ENCODE measurements around the gene PCDHA12. TPM values are rescaled to one million over a fixed set of nuclear protein-coding genes. Genes with fewer than 3 reads are reported as not detected.

PCDHA12 gene
- total RNA-seq, 1 donor from 2014 or later, result not detected

Other genes starting within 250 kb of the PCDHA12 start
- gene CD14, start 242.1 kb upstream of the PCDHA12 start, total RNA-seq, result 1.9 and 10.7 TPM in 2 replicates
- 8.5 and 12.4 TPM in 2 replicates for gene TMCO6, start 235.9 kb upstream of the PCDHA12 start, total RNA-seq
- 60.2 and 70.5 TPM in 2 replicates for gene NDUFA2, start 227.7 kb upstream of the PCDHA12 start, total RNA-seq
- 51.1 and 51.2 TPM in 2 replicates for gene IK, start 227.5 kb upstream of the PCDHA12 start, total RNA-seq
- gene WDR55, start 210.4 kb upstream of the PCDHA12 start, total RNA-seq, result 24.6 and 31.7 TPM in 2 replicates
- gene DND1, start 201.7 kb upstream of the PCDHA12 start, total RNA-seq, result 0.13 TPM in 2 replicates
- gene HARS1, start 183.9 kb upstream of the PCDHA12 start, total RNA-seq, result 46.0 and 48.0 TPM in 2 replicates
- 23.3 and 23.6 TPM in 2 replicates for gene HARS2, start 183.9 kb upstream of the PCDHA12 start, total RNA-seq
- 30.3 and 33.4 TPM in 2 replicates for gene ZMAT2, start 174.9 kb upstream of the PCDHA12 start, total RNA-seq
- gene PCDHA1, start 89.2 kb upstream of the PCDHA12 start, total RNA-seq, result under 0.01 TPM in 1 of 2 replicates, not detected in the other
- under 0.01 TPM in 1 of 2 replicates, not detected in the other for gene PCDHA2, start 80.5 kb upstream of the PCDHA12 start, total RNA-seq
- 0.13 and 0.25 TPM in 2 replicates for gene PCDHA3, start 74.3 kb upstream of the PCDHA12 start, total RNA-seq
- under 0.01 and 0.25 TPM in 2 replicates for gene PCDHA4, start 68.2 kb upstream of the PCDHA12 start, total RNA-seq
- gene PCDHA5, start 53.7 kb upstream of the PCDHA12 start, total RNA-seq, result under 0.01 TPM in 2 replicates
- 0.25 TPM in 1 of 2 replicates, not detected in the other for gene PCDHA6, start 47.3 kb upstream of the PCDHA12 start, total RNA-seq
- gene PCDHA7, start 41.0 kb upstream of the PCDHA12 start, total RNA-seq, result 0.13 and 0.38 TPM in 2 replicates
- gene PCDHA8, start 34.1 kb upstream of the PCDHA12 start, total RNA-seq, result 0.13 TPM in 1 of 2 replicates, not detected in the other
- gene PCDHA9, start 26.9 kb upstream of the PCDHA12 start, total RNA-seq, result under 0.01 TPM in 2 replicates
- under 0.01 and 0.13 TPM in 2 replicates for gene PCDHA10, start 19.4 kb upstream of the PCDHA12 start, total RNA-seq
- under 0.01 TPM in 1 of 2 replicates, not detected in the other for gene PCDHA11, start 6.4 kb upstream of the PCDHA12 start, total RNA-seq
- under 0.01 TPM in 2 replicates for gene PCDHA13, start 6.8 kb downstream of the PCDHA12 start, total RNA-seq
- gene PCDHAC1, start 51.0 kb downstream of the PCDHA12 start, total RNA-seq, result 0.13 TPM in 1 of 2 replicates, not detected in the other
- 0.13 TPM in 2 replicates for gene PCDHAC2, start 91.2 kb downstream of the PCDHA12 start, total RNA-seq
- not detected in 2 replicates for gene PCDHB1, start 176.1 kb downstream of the PCDHA12 start, total RNA-seq
- 0.39 and 1.3 TPM in 2 replicates for gene PCDHB2, start 219.3 kb downstream of the PCDHA12 start, total RNA-seq
- 0.26 and 1.1 TPM in 2 replicates for gene PCDHB3, start 225.2 kb downstream of the PCDHA12 start, total RNA-seq
- under 0.01 and 0.13 TPM in 2 replicates for gene PCDHB4, start 246.5 kb downstream of the PCDHA12 start, total RNA-seq